ENCODE data around the gene TMEM170A. TPM values are rescaled to one million over a fixed set of nuclear protein-coding genes. Genes with fewer than 3 reads are reported as not detected.

The TMEM170A gene
- total RNA-seq, 1 experiment from 2014 or later = 46.8 TPM

DNA sequence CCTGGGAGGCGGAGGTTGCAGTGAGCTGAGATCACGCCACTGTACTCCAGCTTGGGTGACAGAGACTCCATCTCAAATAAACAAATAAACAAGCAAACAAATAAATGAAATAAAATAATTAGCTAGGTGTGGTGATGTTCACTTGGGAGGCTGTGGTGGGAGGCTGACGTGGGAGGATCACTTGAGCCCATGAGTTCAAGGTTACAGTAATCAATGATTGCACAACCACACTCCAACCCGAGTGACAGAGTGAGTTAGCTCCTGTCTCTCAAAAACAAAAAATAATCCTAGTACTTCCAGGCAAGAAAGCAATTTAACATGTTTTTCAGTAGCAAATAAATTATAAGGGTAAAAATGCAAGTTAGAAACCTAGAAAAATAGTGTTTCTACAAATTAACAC lies 57.5 kb downstream of the TMEM170A start:
- no peak overlapping the region for H3K14ac ChIP-seq (ENCODE audit: insufficient read depth, low read length)
- WGBS (ENCODE audit: extremely low coverage, insufficient read length, low lambda C conversion rate) = no CpG with 5 or more reads among the region's 4 CpGs
- no peaks in the 10 kb centered on the region for H3K9me3 ChIP-seq (ENCODE audit: control insufficient read depth, low read depth, low read length)
- no peak overlapping the region for H2BK12ac ChIP-seq (ENCODE audit: insufficient read length, low read depth, low read length)
- H3K9ac ChIP-seq (ENCODE audit: extremely low read depth, insufficient read length, low read length) = no peak overlapping the region
- Mint-ChIP-seq H3K4me3 (no peak overlapping the region), H3K27ac (no peak overlapping the region), H3K4me1 (no peaks in the 10 kb centered on the region), H3K9me3 (no peaks in the 10 kb centered on the region), H3K27me3 (ENCODE audit: low read depth) (no peaks in the 10 kb centered on the region), H3K36me3 (ENCODE audit: insufficient read depth in 1 of 3, low read depth in 3 of 3) (peaks cover 24 to 58% (median 55%) of the 10 kb centered on the region in 3 experiments)
- DNase-seq = no peak
- H2AK5ac ChIP-seq (ENCODE audit: insufficient read length, low read length) = no peak overlapping the region
- no peak overlapping the region for H2BK5ac ChIP-seq (ENCODE audit: insufficient read length, low read length)
- no peaks in the 10 kb centered on the region for H3K23me2 ChIP-seq (ENCODE audit: insufficient read length, low read depth, low read length, poor library complexity, severe bottlenecking)
- no peak overlapping the region for H2BK120ac ChIP-seq (ENCODE audit: low read depth, low read length, poor library complexity, severe bottlenecking)
- no peaks in the 10 kb centered on the region for H3K27me3 ChIP-seq (ENCODE audit: insufficient read depth, low read length)
- H3T11ph ChIP-seq (ENCODE audit: low read length) = no peak overlapping the region
- no peak overlapping the region for H3K18ac ChIP-seq (ENCODE audit: insufficient read length, low read depth, low read length)
- H4K20me1 ChIP-seq (ENCODE audit: control insufficient read depth, insufficient read depth, insufficient read length) = no peaks in the 10 kb centered on the region
- no peak overlapping the region for H2AFZ ChIP-seq (ENCODE audit: low read length)
- no peak overlapping the region for H4K91ac ChIP-seq (ENCODE audit: insufficient read length, low read depth, low read length)
- no peak overlapping the region for H3K56ac ChIP-seq (ENCODE audit: insufficient read length, low read depth, low read length)
- H3K4ac ChIP-seq (ENCODE audit: low read depth, low read length) = no peak overlapping the region
- H3K79me2 ChIP-seq (ENCODE audit: insufficient read depth, low read length) = no peaks in the 10 kb centered on the region
- H2BK15ac ChIP-seq (ENCODE audit: low read depth, low read length) = no peak overlapping the region
- no peak overlapping the region for H3K27ac ChIP-seq (ENCODE audit: insufficient read length, low read depth, low read length)
- no peaks in the 10 kb centered on the region for H3K79me1 ChIP-seq (ENCODE audit: insufficient read depth, low read depth, low read length, poor library complexity, severe bottlenecking)
- TF ChIP-seq, protein P1, sequence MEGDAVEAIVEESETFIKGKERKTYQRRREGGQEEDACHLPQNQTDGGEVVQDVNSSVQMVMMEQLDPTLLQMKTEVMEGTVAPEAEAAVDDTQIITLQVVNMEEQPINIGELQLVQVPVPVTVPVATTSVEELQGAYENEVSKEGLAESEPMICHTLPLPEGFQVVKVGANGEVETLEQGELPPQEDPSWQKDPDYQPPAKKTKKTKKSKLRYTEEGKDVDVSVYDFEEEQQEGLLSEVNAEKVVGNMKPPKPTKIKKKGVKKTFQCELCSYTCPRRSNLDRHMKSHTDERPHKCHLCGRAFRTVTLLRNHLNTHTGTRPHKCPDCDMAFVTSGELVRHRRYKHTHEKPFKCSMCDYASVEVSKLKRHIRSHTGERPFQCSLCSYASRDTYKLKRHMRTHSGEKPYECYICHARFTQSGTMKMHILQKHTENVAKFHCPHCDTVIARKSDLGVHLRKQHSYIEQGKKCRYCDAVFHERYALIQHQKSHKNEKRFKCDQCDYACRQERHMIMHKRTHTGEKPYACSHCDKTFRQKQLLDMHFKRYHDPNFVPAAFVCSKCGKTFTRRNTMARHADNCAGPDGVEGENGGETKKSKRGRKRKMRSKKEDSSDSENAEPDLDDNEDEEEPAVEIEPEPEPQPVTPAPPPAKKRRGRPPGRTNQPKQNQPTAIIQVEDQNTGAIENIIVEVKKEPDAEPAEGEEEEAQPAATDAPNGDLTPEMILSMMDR (conservative IDR thresholded peaks at IDR 0.05) = no peak
- H2BK20ac ChIP-seq (ENCODE audit: low read depth, low read length, poor library complexity, severe bottlenecking) = no peak overlapping the region
- no peak overlapping the region for H4K8ac ChIP-seq (replicated peaks; ENCODE audit: insufficient read length, low read depth, low read length)
- H4K5ac ChIP-seq (ENCODE audit: insufficient read length, low read depth, low read length) = no peak overlapping the region
- no peak overlapping the region for H3K23ac ChIP-seq (ENCODE audit: insufficient read length, low read depth, low read length)
- no peaks in the 10 kb centered on the region for H3K4me1 ChIP-seq (ENCODE audit: insufficient read depth, low read length)
- no peak overlapping the region for H3K4me2 ChIP-seq (ENCODE audit: insufficient read depth, insufficient read length, low read length)

All from H9 (cell line).